ENCODE results near the gene SMIM13.

The SMIM13 gene

GRCh38 chr6:11128608-11129007 lies 35.0 kb downstream of the SMIM13 start:
- H3K4me3 ChIP-seq (ENCODE audit: low read depth in 1 of 2, low read length in 2 of 2) = no peak overlapping the region
- H3K36me3 ChIP-seq (ENCODE audit: insufficient read depth, low read length) = no peaks in the 10 kb centered on the region
- H3K27me3 ChIP-seq (ENCODE audit: control insufficient read depth in 1 of 2, insufficient read depth in 2 of 2, low read length in 2 of 2) = no peaks in the 10 kb centered on the region
- H3K4me1 ChIP-seq (ENCODE audit: insufficient read depth, low read length) = no peaks in the 10 kb centered on the region
- no peaks in the 10 kb centered on the region for H3K9me3 ChIP-seq (ENCODE audit: low read length)
- no peak overlapping the region for H3K27ac ChIP-seq (ENCODE audit: low read depth, low read length)
- no peak overlapping the region for H3K9ac ChIP-seq (ENCODE audit: low read length)

- no peaks in the 10 kb centered on the region for H3K9me3 ChIP-seq (ENCODE audit: low read length)
- H3K4me3 ChIP-seq (ENCODE audit: low read depth in 1 of 2, low read length in 2 of 2) = no peak overlapping the region
- H3K27me3 ChIP-seq (ENCODE audit: control insufficient read depth in 1 of 2, insufficient read depth in 2 of 2, low read length in 2 of 2) = no peaks in the 10 kb centered on the region
- no peak overlapping the region for H3K9ac ChIP-seq (ENCODE audit: low read length)
- H3K4me1 ChIP-seq (ENCODE audit: insufficient read depth, low read length) = no peaks in the 10 kb centered on the region
- no peak overlapping the region for H3K27ac ChIP-seq (ENCODE audit: low read depth, low read length)
- H3K36me3 ChIP-seq (ENCODE audit: insufficient read depth, low read length) = no peaks in the 10 kb centered on the region
Observed at GRCh38 chr6:11129908-11130565, 36.4 kb downstream of the SMIM13 start.

- H3K36me3 ChIP-seq (ENCODE audit: insufficient read depth, low read length) = peaks cover 3% of the 10 kb centered on the region
- H3K9ac ChIP-seq (ENCODE audit: low read length) = no peak overlapping the region
Observed at GRCh38 chr6:11130605-11131004, 37.0 kb downstream of the SMIM13 start.

GRCh38 chr6:11132194-11132888 lies 38.7 kb downstream of the SMIM13 start:
- Histone ChIP-seq H3K4me1 (ENCODE audit: insufficient read depth, low read length) (no peaks in the 10 kb centered on the region), H3K9me3 (ENCODE audit: low read length) (no peaks in the 10 kb centered on the region), H3K4me3 (ENCODE audit: low read depth in 1 of 2, low read length in 2 of 2) (no peak overlapping the region), H3K36me3 (ENCODE audit: insufficient read depth, low read length) (peaks cover 3% of the 10 kb centered on the region), H3K27ac (ENCODE audit: low read depth, low read length) (no peak overlapping the region), H3K27me3 (ENCODE audit: control insufficient read depth in 1 of 2, insufficient read depth in 2 of 2, low read length in 2 of 2) (no peaks in the 10 kb centered on the region), H3K9ac (ENCODE audit: low read length) (no peak overlapping the region)

More at GRCh38 chr6:11130605-11131004, 37.0 kb downstream of the SMIM13 start:
- no peaks in the 10 kb centered on the region for H3K4me1 ChIP-seq (ENCODE audit: insufficient read depth, low read length)
- H3K27me3 ChIP-seq (ENCODE audit: control insufficient read depth in 1 of 2, insufficient read depth in 2 of 2, low read length in 2 of 2) = no peaks in the 10 kb centered on the region
- no peak overlapping the region for H3K4me3 ChIP-seq (ENCODE audit: low read depth in 1 of 2, low read length in 2 of 2)
- H3K9me3 ChIP-seq (ENCODE audit: low read length) = no peaks in the 10 kb centered on the region
- no peak overlapping the region for H3K27ac ChIP-seq (ENCODE audit: low read depth, low read length)

- peaks cover 3% of the 10 kb centered on the region for H3K36me3 ChIP-seq (ENCODE audit: insufficient read depth, low read length)
- H3K27me3 ChIP-seq (ENCODE audit: control insufficient read depth in 1 of 2, insufficient read depth in 2 of 2, low read length in 2 of 2) = no peaks in the 10 kb centered on the region
- no peaks in the 10 kb centered on the region for H3K9me3 ChIP-seq (ENCODE audit: low read length)
- H3K4me1 ChIP-seq (ENCODE audit: insufficient read depth, low read length) = no peaks in the 10 kb centered on the region
- no peak overlapping the region for H3K9ac ChIP-seq (ENCODE audit: low read length)
- no peak overlapping the region for H3K27ac ChIP-seq (ENCODE audit: low read depth, low read length)
- no peak overlapping the region for H3K4me3 ChIP-seq (ENCODE audit: low read depth in 1 of 2, low read length in 2 of 2)
Observed at GRCh38 chr6:11133281-11133680, 39.6 kb downstream of the SMIM13 start.

GRCh38 chr6:11136809-11137208 lies 43.2 kb downstream of the SMIM13 start:
- Histone ChIP-seq H3K9ac (ENCODE audit: low read length) (no peak overlapping the region), H3K36me3 (ENCODE audit: insufficient read depth, low read length) (peaks cover 3% of the 10 kb centered on the region), H3K9me3 (ENCODE audit: low read length) (no peaks in the 10 kb centered on the region), H3K4me1 (ENCODE audit: insufficient read depth, low read length) (no peaks in the 10 kb centered on the region), H3K4me3 (ENCODE audit: low read depth in 1 of 2, low read length in 2 of 2) (no peak overlapping the region), H3K27ac (ENCODE audit: low read depth, low read length) (no peak overlapping the region), H3K27me3 (ENCODE audit: control insufficient read depth in 1 of 2, insufficient read depth in 2 of 2, low read length in 2 of 2) (no peaks in the 10 kb centered on the region)

GRCh38 chr6:11139051-11139960 lies 45.7 kb downstream of the SMIM13 start:
- no peaks in the 10 kb centered on the region for H3K4me1 ChIP-seq (ENCODE audit: insufficient read depth, low read length)
- no peak overlapping the region for H3K4me3 ChIP-seq (ENCODE audit: low read depth in 1 of 2, low read length in 2 of 2)
- H3K27ac ChIP-seq (ENCODE audit: low read depth, low read length) = no peak overlapping the region
- H3K9ac ChIP-seq (ENCODE audit: low read length) = no peak overlapping the region
- no peaks in the 10 kb centered on the region for H3K27me3 ChIP-seq (ENCODE audit: control insufficient read depth in 1 of 2, insufficient read depth in 2 of 2, low read length in 2 of 2)
- no peaks in the 10 kb centered on the region for H3K9me3 ChIP-seq (ENCODE audit: low read length)
- peaks cover 3% of the 10 kb centered on the region for H3K36me3 ChIP-seq (ENCODE audit: insufficient read depth, low read length)

GRCh38 chr6:11140056-11140455 lies 46.4 kb downstream of the SMIM13 start:
- Histone ChIP-seq H3K4me3 (ENCODE audit: low read depth in 1 of 2, low read length in 2 of 2) (no peak overlapping the region), H3K4me1 (ENCODE audit: insufficient read depth, low read length) (peaks cover 4% of the 10 kb centered on the region), H3K9me3 (ENCODE audit: low read length) (no peaks in the 10 kb centered on the region), H3K9ac (ENCODE audit: low read length) (no peak overlapping the region), H3K27me3 (ENCODE audit: control insufficient read depth in 1 of 2, insufficient read depth in 2 of 2, low read length in 2 of 2) (no peaks in the 10 kb centered on the region), H3K36me3 (ENCODE audit: insufficient read depth, low read length) (peaks cover 3% of the 10 kb centered on the region), H3K27ac (ENCODE audit: low read depth, low read length) (no peak overlapping the region)

GRCh38 chr6:11141295-11141694 lies 47.7 kb downstream of the SMIM13 start:
- no peaks in the 10 kb centered on the region for H3K9me3 ChIP-seq (ENCODE audit: low read length)
- H3K27ac ChIP-seq (ENCODE audit: low read depth, low read length) = no peak overlapping the region
- H3K27me3 ChIP-seq (ENCODE audit: control insufficient read depth in 1 of 2, insufficient read depth in 2 of 2, low read length in 2 of 2) = no peaks in the 10 kb centered on the region
- no peak overlapping the region for H3K4me3 ChIP-seq (ENCODE audit: low read depth in 1 of 2, low read length in 2 of 2)
- no peaks in the 10 kb centered on the region for H3K36me3 ChIP-seq (ENCODE audit: insufficient read depth, low read length)
- H3K9ac ChIP-seq (ENCODE audit: low read length) = no peak overlapping the region
- H3K4me1 ChIP-seq (ENCODE audit: insufficient read depth, low read length) = peaks cover 4% of the 10 kb centered on the region

GRCh38 chr6:11142296-11143027 lies 48.8 kb downstream of the SMIM13 start:
- H3K4me3 ChIP-seq (ENCODE audit: low read depth in 1 of 2, low read length in 2 of 2) = no peak overlapping the region
- H3K27ac ChIP-seq (ENCODE audit: low read depth, low read length) = no peak overlapping the region
- H3K4me1 ChIP-seq (ENCODE audit: insufficient read depth, low read length) = peaks cover 4% of the 10 kb centered on the region
- H3K36me3 ChIP-seq (ENCODE audit: insufficient read depth, low read length) = no peaks in the 10 kb centered on the region
- no peak overlapping the region for H3K9ac ChIP-seq (ENCODE audit: low read length)
- no peaks in the 10 kb centered on the region for H3K27me3 ChIP-seq (ENCODE audit: control insufficient read depth in 1 of 2, insufficient read depth in 2 of 2, low read length in 2 of 2)
- H3K9me3 ChIP-seq (ENCODE audit: low read length) = no peaks in the 10 kb centered on the region
